K562 (cell line): ENCODE data around the gene SPTBN5. TPM values are rescaled to one million over a fixed set of nuclear protein-coding genes. Genes with fewer than 3 reads are reported as not detected.

Experiments
- ATAC-seq: fragments of 200-7000 bp; cut with Tn5 transposase; 3 replicates; pipeline ENCODE4 v1.9.1; 2020; ENCODE audit warnings: moderate library complexity
- BruUV-seq: library from RNA; stranded (reverse); fragments of 400-500 nt; replicated peaks from 2 replicates; lab custom pipeline; 2021; lab: Mats Ljungman, UMichigan
- CTCF ChIA-PET: fragments of 300-600 bp; formaldehyde crosslinking; extraction: SDS; loops from one replicate; lab custom pipeline; 2021; ENCODE audit warnings: low intra/inter-chr PET ratio; lab: Yijun Ruan, JAX
- POLR2A ChIA-PET: fragments of 300-600, 350-650 bp; sonication (Branson Sonifier 250); formaldehyde crosslinking; extraction: SDS; loops from one replicate; lab custom pipeline; 2021; ENCODE audit warnings: antibody characterized with exemption, inconsistent platforms; lab: Yijun Ruan, JAX
- DNase-seq, 4 experiments: peaks; one replicate each; pipeline versions ENCODE4 v3.0.0 to v3.0.0-alpha.2; 2011 to 2018; ENCODE audit warnings: low spot score in 3 of 4, mixed read lengths in 3 of 4; ENCODE audit errors: extremely low read depth in 1 of 4
- FAIRE-seq: peaks from 2 replicates; lab custom pipeline; 2011; peaks lifted over from hg19 to GRCh38; lab: Jason Lieb, UNC
- H2AFZ ChIP-seq: 2 replicates; pipeline ENCODE4 v1.6.0; 2011; ENCODE audit warnings: low read depth, low read length, control low read depth, inconsistent platforms
- H3K27ac ChIP-seq: fragments of 200-600 bp; 3 replicates; pipeline ENCODE4 v1.8.0; 2011; ENCODE audit warnings: low read depth, mild to moderate bottlenecking, control low read depth, inconsistent platforms, low read length, moderate library complexity, mixed read lengths; ENCODE audit errors: extremely low read depth
- H3K27me3 ChIP-seq, 2 experiments: fragments of 300-600 bp in 1 of 2; 2 replicates in 1 of 2; 3 replicates in 1 of 2; pipeline versions ENCODE4 v1.6.0 to v1.8.0; 2011; ENCODE audit warnings: inconsistent platforms in 2 of 2, low read length in 2 of 2, mild to moderate bottlenecking in 1 of 2, mixed read lengths in 1 of 2, moderate library complexity in 1 of 2; ENCODE audit not compliant: control insufficient read depth in 2 of 2, insufficient read depth in 2 of 2
- H3K36me3 ChIP-seq: fragments of 300-600 bp; 3 replicates; pipeline ENCODE4 v1.8.0; 2011; ENCODE audit warnings: mild to moderate bottlenecking, low read length, inconsistent platforms; ENCODE audit not compliant: control insufficient read depth, insufficient read depth
- H3K4me1 ChIP-seq, 2 experiments: fragments of 200-600 bp in 1 of 2; replicated peaks in 1 of 2; 2 replicates in 1 of 2; 3 replicates in 1 of 2; pipeline versions ENCODE4 v1.5.1 to v1.8.0; 2011; ENCODE audit warnings: inconsistent platforms in 2 of 2, low read length in 2 of 2, mild to moderate bottlenecking in 1 of 2, mixed read lengths in 1 of 2, moderate library complexity in 1 of 2; ENCODE audit not compliant: control insufficient read depth in 2 of 2, insufficient read depth in 2 of 2
- H3K4me2 ChIP-seq: 2 replicates; pipeline ENCODE4 v1.6.1; 2011; ENCODE audit warnings: low read length, control low read depth, inconsistent platforms, mixed read lengths; ENCODE audit not compliant: insufficient read depth
- H3K4me3 ChIP-seq: fragments of 200-600 bp; sonication (generic), shearing (Covaris generic); 2 replicates; pipeline ENCODE4 v1.5.1; 2016; ENCODE audit warnings: control low read depth, inconsistent platforms
- H3K79me2 ChIP-seq: fragments of 200-600 bp; 3 replicates; pipeline ENCODE4 v1.8.0; 2011; ENCODE audit warnings: low read length, inconsistent platforms; ENCODE audit not compliant: control insufficient read depth, insufficient read depth
- H3K9ac ChIP-seq, 2 experiments: 2 replicates each; pipeline versions ENCODE4 v1.6.0 to v1.6.1; 2011; ENCODE audit warnings: low read depth in 2 of 2, low read length in 2 of 2, control low read depth in 1 of 2, inconsistent platforms in 1 of 2, mild to moderate bottlenecking in 1 of 2, mixed read lengths in 1 of 2; ENCODE audit not compliant: insufficient read depth in 1 of 2
- H3K9me1 ChIP-seq: one replicate; pipeline ENCODE4 v1.6.0; 2011; ENCODE audit warnings: inconsistent platforms, mild to moderate bottlenecking, low read length, moderate library complexity; ENCODE audit not compliant: control insufficient read depth, insufficient read depth
- H3K9me3 ChIP-seq: replicated peaks from 2 replicates; pipeline ENCODE4 v1.5.1; 2011; ENCODE audit warnings: low read depth, low read length, inconsistent platforms; ENCODE audit not compliant: control insufficient read depth, insufficient read depth
- H4K20me1 ChIP-seq: replicated peaks from 2 replicates; pipeline ENCODE4 v1.6.1; 2011; ENCODE audit warnings: low read length, inconsistent platforms, mixed read lengths; ENCODE audit not compliant: control insufficient read depth, insufficient read depth
- GABPA ChIP-seq: fragments of 200-800 bp; sonication (Bioruptor generic); conservative IDR thresholded peaks from 2 replicates; pipeline ENCODE4 v1.6.1; 2016; ENCODE audit warnings: low read depth, missing genetic modification characterization, missing compliant biosample characterization
- KHSRP ChIP-seq: fragments of 450-650 bp; IDR thresholded peaks from 2 replicates; pipeline ENCODE4 v1.6.1; 2017
- MCM2 ChIP-seq: fragments of 450-650 bp; IDR thresholded peaks from 2 replicates; pipeline ENCODE4 v1.6.1; 2017; ENCODE audit warnings: low read depth, mild to moderate bottlenecking
- NR2C1 ChIP-seq, 2 experiments: fragments of 450-650 bp; IDR thresholded peaks; 2 replicates each; pipeline ENCODE4 v1.6.1; 2017; ENCODE audit warnings: mild to moderate bottlenecking in 2 of 2, antibody characterized with exemption in 1 of 2, inconsistent platforms in 1 of 2, missing compliant biosample characterization in 1 of 2, missing genetic modification characterization in 1 of 2
- PCBP2 ChIP-seq: fragments of 200-400 bp; formaldehyde crosslinking; IDR thresholded peaks from 2 replicates; pipeline ENCODE4 v1.6.1; 2018; ENCODE audit warnings: low read length, low read depth, mild to moderate bottlenecking, moderate library complexity; ENCODE audit not compliant: poor library complexity, severe bottlenecking
- POLR2B ChIP-seq: fragments of 450-650 bp; IDR thresholded peaks from 2 replicates; pipeline ENCODE4 v1.6.1; 2018; ENCODE audit warnings: low read depth; ENCODE audit not compliant: partially characterized antibody
- SPI1 ChIP-seq: IDR thresholded peaks from 2 replicates; pipeline ENCODE4 v1.6.1; 2011; ENCODE audit warnings: low read depth, low read length, control low read depth, borderline replicate concordance
- TRIM24 ChIP-seq, 2 experiments: fragments of 450-650 bp; IDR thresholded peaks; 2 replicates each; pipeline ENCODE4 v1.6.1; 2016
- WGBS: fragments of 100-300 bp; shearing (Covaris generic); methylation state at CpG from one replicate; pipeline ENCODE4 v1.1.6; 2016; ENCODE audit warnings: low coverage, mixed read lengths; ENCODE audit not compliant: insufficient coverage; ENCODE audit errors: missing lambda C conversion rate; 5-methylcytosine and 5-hydroxymethylcytosine counted together
- in situ Hi-C: fragments of 300-500 bp; cut with MboI; formaldehyde crosslinking; loops from 4 replicates; pipeline ENCODE4 v1.15.0; 2018; ENCODE audit warnings: inconsistent platforms, mixed read lengths
- intact Hi-C: fragments of 100-400 bp; cut with micrococcal nuclease; formaldehyde crosslinking; loops from 2 replicates; pipeline ENCODE4 v1.14.2; 2022
- polyA plus RNA-seq, 8 experiments: library from polyadenylated mRNA; depleted of rRNA in 4 of 8; stranded (reverse) in 5 of 8; unstranded in 3 of 8; fragments of >200 nt; fragmentation: Nextera tagmentation in 2 of 8; fragmentation: Illumina TruSeq in 1 of 8; extraction: Ambion mirVana in 2 of 8; extraction: Trizol in 1 of 8; gene quantifications; 2 replicates each; pipeline versions ENCODE4 v1.2.1 to v1.2.3, GENCODE V29; 2011 to 2014; ENCODE audit warnings: inconsistent platforms in 1 of 8, missing spikeins in 1 of 8
- total RNA-seq, 7 experiments: library from RNA; depleted of rRNA in 6 of 7; stranded (reverse); fragments of >200 nt in 6 of 7; fragmentation: Illumina TruSeq in 2 of 7; extraction: Trizol in 2 of 7; gene quantifications; 2 replicates each; pipeline versions ENCODE4 v1.2.1 to v1.2.3, GENCODE V29; 2011 to 2021; ENCODE audit warnings: low replicate concordance in 1 of 7
- TF ChIP-seq, protein P1 (sequence below): sonication (generic); formaldehyde crosslinking; IDR thresholded peaks from 2 replicates; pipeline ENCODE4 v1.8.0; 2022; ENCODE audit warnings: missing genetic modification reagents, mild to moderate bottlenecking, moderate library complexity, borderline replicate concordance
- TF ChIP-seq, protein P2 (sequence below): sonication (generic); formaldehyde crosslinking; IDR thresholded peaks from 2 replicates; pipeline ENCODE4 v1.8.0; 2023; ENCODE audit warnings: mild to moderate bottlenecking, missing genetic modification reagents
- TF ChIP-seq, protein P3 (sequence below), 2 experiments: fragments of 450-650 bp in 1 of 2; IDR thresholded peaks; 2 replicates each; pipeline ENCODE4 v1.6.1; 2011 to 2017; ENCODE audit warnings: low read depth in 2 of 2, antibody characterized with exemption in 1 of 2, borderline replicate concordance in 1 of 2, low read length in 1 of 2, mild to moderate bottlenecking in 1 of 2, mixed read lengths in 1 of 2; ENCODE audit not compliant: control insufficient read depth in 1 of 2

The SPTBN5 gene
- total and polyA plus RNA-seq, 9 of the 15 experiments (the other 6 are each of a cell fraction or from before 2014, with no cell fraction given), result 0.02 TPM; not detected in 8

DNA sequence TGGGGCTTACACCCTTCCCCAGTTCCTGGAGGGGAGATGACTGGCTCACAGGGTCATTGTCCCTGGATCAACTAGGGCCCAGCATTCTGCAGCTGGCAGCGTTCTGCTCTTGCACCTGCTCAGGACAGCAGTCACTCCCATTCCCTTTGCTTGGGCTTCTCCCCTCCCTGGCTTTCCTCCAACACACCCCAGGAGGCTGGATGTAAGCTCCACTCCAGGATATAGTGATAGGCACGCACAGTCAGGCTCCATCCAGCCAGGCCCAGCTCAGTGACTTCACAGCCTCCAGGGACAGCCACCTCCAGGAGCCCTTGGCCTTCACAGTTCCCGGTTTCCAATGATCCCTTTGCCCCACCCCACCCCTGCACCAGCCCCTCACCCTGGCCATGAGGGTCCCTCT is 1.9 kb downstream of the SPTBN5 start:
- no peak for DNase-seq
- no TSS peak for BruUV-seq
- H3K9me3 ChIP-seq, result no peaks in the 10 kb centered on the region
- ChIA-PET CTCF (no interaction called here), POLR2A (no interaction called here)
- 0% methylated on average over 3 of the region's 3 CpGs for WGBS
- H3K79me2 ChIP-seq, result no peaks in the 10 kb centered on the region
- no peaks in the 10 kb centered on the region for H3K36me3 ChIP-seq
- H3K9me1 ChIP-seq, result peaks cover 3% of the 10 kb centered on the region
- no peak for FAIRE-seq
- no peak overlapping the region for H3K4me2 ChIP-seq
- no peak overlapping the region for H3K9ac ChIP-seq
- in situ Hi-C loops (no loop called here), intact Hi-C loops (no loop called here)
- no peak overlapping the region for H3K27ac ChIP-seq
- no peak for TF ChIP-seq SPI1
- TF ChIP-seq MCM2, result no peak
- TF ChIP-seq POLR2B, result no peak
- TF ChIP-seq, protein P1, sequence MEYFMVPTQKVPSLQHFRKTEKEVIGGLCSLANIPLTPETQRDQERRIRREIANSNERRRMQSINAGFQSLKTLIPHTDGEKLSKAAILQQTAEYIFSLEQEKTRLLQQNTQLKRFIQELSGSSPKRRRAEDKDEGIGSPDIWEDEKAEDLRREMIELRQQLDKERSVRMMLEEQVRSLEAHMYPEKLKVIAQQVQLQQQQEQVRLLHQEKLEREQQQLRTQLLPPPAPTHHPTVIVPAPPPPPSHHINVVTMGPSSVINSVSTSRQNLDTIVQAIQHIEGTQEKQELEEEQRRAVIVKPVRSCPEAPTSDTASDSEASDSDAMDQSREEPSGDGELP (CRISPR knock-in tag), result no peak
- TF ChIP-seq KHSRP, result no peak
- TF ChIP-seq, protein P2, sequence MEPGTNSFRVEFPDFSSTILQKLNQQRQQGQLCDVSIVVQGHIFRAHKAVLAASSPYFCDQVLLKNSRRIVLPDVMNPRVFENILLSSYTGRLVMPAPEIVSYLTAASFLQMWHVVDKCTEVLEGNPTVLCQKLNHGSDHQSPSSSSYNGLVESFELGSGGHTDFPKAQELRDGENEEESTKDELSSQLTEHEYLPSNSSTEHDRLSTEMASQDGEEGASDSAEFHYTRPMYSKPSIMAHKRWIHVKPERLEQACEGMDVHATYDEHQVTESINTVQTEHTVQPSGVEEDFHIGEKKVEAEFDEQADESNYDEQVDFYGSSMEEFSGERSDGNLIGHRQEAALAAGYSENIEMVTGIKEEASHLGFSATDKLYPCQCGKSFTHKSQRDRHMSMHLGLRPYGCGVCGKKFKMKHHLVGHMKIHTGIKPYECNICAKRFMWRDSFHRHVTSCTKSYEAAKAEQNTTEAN, result no peak
- no peak for TF ChIP-seq PCBP2
- TF ChIP-seq TRIM24 (IDR thresholded peaks at IDR 0.05), result no peak
- no peak for TF ChIP-seq NR2C1 (IDR thresholded peaks at IDR 0.05)
- TF ChIP-seq NR2C1 (tag; IDR thresholded peaks at IDR 0.05), result no peak
- TF ChIP-seq GABPA (tag), result no peak
- TF ChIP-seq, protein P3, sequence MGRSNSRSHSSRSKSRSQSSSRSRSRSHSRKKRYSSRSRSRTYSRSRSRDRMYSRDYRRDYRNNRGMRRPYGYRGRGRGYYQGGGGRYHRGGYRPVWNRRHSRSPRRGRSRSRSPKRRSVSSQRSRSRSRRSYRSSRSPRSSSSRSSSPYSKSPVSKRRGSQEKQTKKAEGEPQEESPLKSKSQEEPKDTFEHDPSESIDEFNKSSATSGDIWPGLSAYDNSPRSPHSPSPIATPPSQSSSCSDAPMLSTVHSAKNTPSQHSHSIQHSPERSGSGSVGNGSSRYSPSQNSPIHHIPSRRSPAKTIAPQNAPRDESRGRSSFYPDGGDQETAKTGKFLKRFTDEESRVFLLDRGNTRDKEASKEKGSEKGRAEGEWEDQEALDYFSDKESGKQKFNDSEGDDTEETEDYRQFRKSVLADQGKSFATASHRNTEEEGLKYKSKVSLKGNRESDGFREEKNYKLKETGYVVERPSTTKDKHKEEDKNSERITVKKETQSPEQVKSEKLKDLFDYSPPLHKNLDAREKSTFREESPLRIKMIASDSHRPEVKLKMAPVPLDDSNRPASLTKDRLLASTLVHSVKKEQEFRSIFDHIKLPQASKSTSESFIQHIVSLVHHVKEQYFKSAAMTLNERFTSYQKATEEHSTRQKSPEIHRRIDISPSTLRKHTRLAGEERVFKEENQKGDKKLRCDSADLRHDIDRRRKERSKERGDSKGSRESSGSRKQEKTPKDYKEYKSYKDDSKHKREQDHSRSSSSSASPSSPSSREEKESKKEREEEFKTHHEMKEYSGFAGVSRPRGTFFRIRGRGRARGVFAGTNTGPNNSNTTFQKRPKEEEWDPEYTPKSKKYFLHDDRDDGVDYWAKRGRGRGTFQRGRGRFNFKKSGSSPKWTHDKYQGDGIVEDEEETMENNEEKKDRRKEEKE (IDR thresholded peaks at IDR 0.05; ENCODE audit: borderline replicate concordance in 1 of 2, control insufficient read depth in 1 of 2, low read depth in 2 of 2, low read length in 1 of 2), result no peak
- H4K20me1 ChIP-seq, result peaks cover 9% of the 10 kb centered on the region; the same call in 1 of the 2 replicates
- peaks cover 17 to 58% of the 10 kb centered on the region in 2 experiments; a peak in 3 of 5 replicates for H3K27me3 ChIP-seq
- no peak overlapping the region for H2AFZ ChIP-seq
- no peak overlapping the region for H3K4me3 ChIP-seq
- ATAC-seq, result no peak
- H3K4me1 ChIP-seq, result peaks cover 0 to 28% of the 10 kb centered on the region in 2 experiments; a peak in 3 of 5 replicates
